Mesenteric fat pad (tissue), 1 donor: ENCODE data around the gene MYO7B. TPM values are rescaled to one million over a fixed set of nuclear protein-coding genes. Genes with fewer than 3 reads are reported as not detected.

Experiments used
- DNase-seq: peaks from one replicate; pipeline ENCODE4 v3.0.0-alpha.2; 2020; ENCODE audit warnings: low spot score
- total RNA-seq: library from RNA; stranded (reverse); fragmentation: NEBNext Ultra II Directional; extraction: Animal tissue kit (Norgen Biotek cat#: 25700); gene quantifications from one replicate; pipeline ENCODE4 v1.2.1, GENCODE V29; 2021
- donor health status: DM: yes; HTN: yes; CAD: no.

MYO7B gene
- total RNA-seq, 1 donor from 2014 or later, result 2.1 TPM

GRCh38 chr2:127674241-127675209 lies 139.0 kb downstream of the MYO7B start:
- DNase-seq, result peak; percentile 90

- DNase-seq, result peak; percentile 88
Observed at GRCh38 chr2:127675331-127676261, 140.1 kb downstream of the MYO7B start, which contains the start of gene LIMS2. Gene LIMS2 (minus strand): TSS chr2:127675530. CDS start chr2:127675024, 506 bp downstream.

- peak; percentile 81 for DNase-seq
Observed at GRCh38 chr2:127676906-127677305, 141.4 kb downstream of the MYO7B start.

GRCh38 chr2:127678531-127678930 lies 143.0 kb downstream of the MYO7B start:
- peak; percentile 65 for DNase-seq

GRCh38 chr2:127678991-127679390 lies 143.5 kb downstream of the MYO7B start:
- peak; percentile 73 for DNase-seq

GRCh38 chr2:127679680-127680361 lies 144.3 kb downstream of the MYO7B start:
- DNase-seq, result peak; percentile 74

GRCh38 chr2:127680706-127681287 lies 145.3 kb downstream of the MYO7B start:
- DNase-seq, result peak; percentile 68

- DNase-seq, result peak; percentile 90
Observed at GRCh38 chr2:127681288-127681804, 145.9 kb downstream of the MYO7B start.

- DNase-seq, result no peak
Observed at GRCh38 chr2:127681976-127682857, 146.7 kb downstream of the MYO7B start.

- DNase-seq, result no peak
Observed at GRCh38 chr2:127683056-127683455, 147.6 kb downstream of the MYO7B start.

GRCh38 chr2:127683757-127684156 lies 148.3 kb downstream of the MYO7B start:
- DNase-seq, result no peak

- DNase-seq, result no peak
Observed at GRCh38 chr2:127685410-127686080, 150.1 kb downstream of the MYO7B start.

Other genes with a start within 250 kb of the MYO7B start
- 36.3 TPM for gene ERCC3, start 241.5 kb upstream of the MYO7B start, total RNA-seq
- gene MAP3K2, start 147.7 kb upstream of the MYO7B start, total RNA-seq, result 62.0 TPM
- not detected for gene PROC, start 117.3 kb upstream of the MYO7B start, total RNA-seq
- 39.1 TPM for gene IWS1, start 9.2 kb upstream of the MYO7B start, total RNA-seq
- gene GPR17, start 110.5 kb downstream of the MYO7B start, total RNA-seq, result not detected
- 70.6 TPM for gene LIMS2, start 139.8 kb downstream of the MYO7B start, total RNA-seq
- 4.2 TPM for gene SFT2D3, start 165.8 kb downstream of the MYO7B start, total RNA-seq